ENCODE results near the gene GFOD2. TPM values are rescaled to one million over a fixed set of nuclear protein-coding genes. Genes with fewer than 3 reads are reported as not detected.

GFOD2 gene
- total and polyA plus RNA-seq, 2 of the 13 experiments (the other 11 are each of a cell fraction or from before 2014, with no cell fraction given) = 11.1 to 17.2 TPM

- TF ChIP-seq HNRNPLL (IDR thresholded peaks at IDR 0.05; ENCODE audit: low read depth, low read length, poor library complexity, severe bottlenecking) = peak; percentile 32
- TF ChIP-seq TAF1 (CRISPR knock-in tag; IDR thresholded peaks at IDR 0.05) = peak; percentile 15; the same call in 1 of the 2 replicates
- TF ChIP-seq ARID5B (CRISPR knock-in tag; IDR thresholded peaks at IDR 0.05) = no peak; the same call in 1 of the 2 replicates
- no peak for TF ChIP-seq ZNF644 (CRISPR knock-in tag; IDR thresholded peaks at IDR 0.05; ENCODE audit: low read depth)
- no peak for TF ChIP-seq SP2 (CRISPR knock-in tag; IDR thresholded peaks at IDR 0.05)
- no peak; the same call in 1 of the 2 replicates for TF ChIP-seq ZNF224 (CRISPR knock-in tag; IDR thresholded peaks at IDR 0.05)
- no peak for TF ChIP-seq ZNF350 (CRISPR knock-in tag; IDR thresholded peaks at IDR 0.05; ENCODE audit: borderline replicate concordance, low read depth)
- 0 out of 2 replicates have a peak, but pooled peaks have one; percentile 29 for TF ChIP-seq ARNT2 (CRISPR knock-in tag; IDR thresholded peaks at IDR 0.05; ENCODE audit: low read depth)
- TF ChIP-seq TMF1 (CRISPR knock-in tag; IDR thresholded peaks at IDR 0.05; ENCODE audit: low read depth) = 0 out of 2 replicates have a peak, but pooled peaks have one; percentile 73
- no peak for TF ChIP-seq JUN (CRISPR knock-in tag; IDR thresholded peaks at IDR 0.05)
- TF ChIP-seq TCF12 (IDR thresholded peaks at IDR 0.05) = no peak
- TF ChIP-seq TCF12 (CRISPR knock-in tag; IDR thresholded peaks at IDR 0.05) = peak; percentile 73
- no peak for TF ChIP-seq RORA (CRISPR knock-in tag; IDR thresholded peaks at IDR 0.05)
- no peak for TF ChIP-seq ZFP41 (CRISPR knock-in tag; IDR thresholded peaks at IDR 0.05; ENCODE audit: borderline replicate concordance)
- TF ChIP-seq FOXO4 (CRISPR knock-in tag; conservative IDR thresholded peaks at IDR 0.05) = 0 out of 2 replicates have a peak, but pooled peaks have one; percentile 71
- TF ChIP-seq ATF2 (CRISPR knock-in tag; IDR thresholded peaks at IDR 0.05) = 0 out of 2 replicates have a peak, but pooled peaks have one; percentile 15
- TF ChIP-seq NFRKB (IDR thresholded peaks at IDR 0.05) = no peak
- TF ChIP-seq HNRNPH1 (optimal IDR thresholded peaks at IDR 0.05; ENCODE audit: low read depth, low read length) = no peak
- TF ChIP-seq MEF2D (CRISPR knock-in tag; IDR thresholded peaks at IDR 0.05) = peak; percentile 58; the same call in 1 of the 2 replicates
- TF ChIP-seq SIX4 (CRISPR knock-in tag; IDR thresholded peaks at IDR 0.05) = no peak
- no peak for TF ChIP-seq RFXANK (CRISPR knock-in tag; IDR thresholded peaks at IDR 0.05)
These were observed 53.0 kb downstream of the GFOD2 start (continued) for GRCh38 chr16:67666032-67666551.
